ENCODE data around the gene RPL13A. TPM values are rescaled to one million over a fixed set of nuclear protein-coding genes. Genes with fewer than 3 reads are reported as not detected.
"Not testable (repeated sequence)": the region's sequence is repeated elsewhere in the genome, so short reads cannot be mapped to it uniquely, and the experiment has no call there.

Gene RPL13A
- total and polyA plus RNA-seq, 2 of the 4 experiments (the other 2 are of a cell fraction): 1,477 to 2,069 TPM

DNA sequence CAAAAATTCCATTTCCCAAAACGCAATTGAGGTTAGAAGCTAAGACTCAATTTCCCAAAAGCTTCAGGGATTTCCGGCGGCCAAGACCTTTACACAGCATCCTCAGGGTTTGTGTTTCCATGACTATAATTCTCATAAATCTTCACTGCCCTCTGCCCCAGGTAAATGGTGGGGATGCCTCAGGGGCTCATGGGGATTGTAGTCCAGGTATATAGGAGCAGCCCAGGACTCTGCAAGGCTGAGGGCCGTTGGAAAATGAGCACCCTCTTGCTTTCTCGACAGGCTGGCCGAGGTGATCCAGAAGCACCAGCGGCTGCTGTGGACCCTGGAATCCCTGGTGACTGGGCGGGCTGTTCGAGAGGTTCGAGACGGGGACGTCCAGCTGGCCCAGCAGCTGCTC is 28.0 kb upstream of the RPL13A start:
- H2BK120ac ChIP-seq (ENCODE audit: low read depth, low read length): no peak overlapping the region
- no peak for DNase-seq
- BruUV-seq (replicated peaks): no TSS peak
- no peak overlapping the region for H2AFZ ChIP-seq (replicated peaks; ENCODE audit: low read length, poor library complexity)
- POLR2A ChIA-PET (ENCODE audit: unreplicated experiment): no interaction called here
- no peak overlapping the region for H3K27ac ChIP-seq (ENCODE audit: insufficient read depth, low read length)
- H4K20me1 ChIP-seq (ENCODE audit: insufficient read depth, low read length): no peaks in the 10 kb centered on the region
- no peak overlapping the region for H3K4me3 ChIP-seq (ENCODE audit: insufficient read depth, low read depth, low read length)
- H3K18ac ChIP-seq (ENCODE audit: low read depth, low read length): no peak overlapping the region
- CTCF ChIA-PET: no interaction called here
- no peak for ATAC-seq (ENCODE audit: low read depth)
- H4K5ac ChIP-seq (ENCODE audit: low read depth, low read length): no peak overlapping the region
- no peak overlapping the region for H2BK20ac ChIP-seq (ENCODE audit: low read depth, low read length)
- peaks cover 6% of the 10 kb centered on the region for H3K36me3 ChIP-seq (ENCODE audit: control insufficient read depth, insufficient read depth, low read length)
- no peak overlapping the region for H3K14ac ChIP-seq (replicated peaks; ENCODE audit: low read depth, low read length)
- 89% methylated on average over 9 of the region's 12 CpGs; no CpG with 5 or more reads in 1 of the 2 experiments for WGBS, 2 experiments (ENCODE audit: extremely low coverage in 2 of 2, insufficient read length in 1 of 2)
- no peak overlapping the region for H2BK5ac ChIP-seq (ENCODE audit: low read depth, low read length, poor library complexity, severe bottlenecking)
- H2BK15ac ChIP-seq (ENCODE audit: low read depth, low read length): no peak overlapping the region
- TF ChIP-seq CHD1 (IDR thresholded peaks at IDR 0.05; ENCODE audit: low read depth, low read length): no peak
- no peak for TF ChIP-seq MXI1 (IDR thresholded peaks at IDR 0.05; ENCODE audit: borderline replicate concordance, low read depth, low read length)
- dilution Hi-C loops (cut with HindIII; ENCODE audit: low sequenced_read_pairs, unreplicated experiment) (no loop called here), in situ Hi-C loops (cut with MboI; ENCODE audit: low sequenced_read_pairs) (no loop called here), intact Hi-C loops (cut with micrococcal nuclease) (no loop called here)
- H3K4me1 ChIP-seq (ENCODE audit: control insufficient read depth, insufficient read depth, low read length): no peaks in the 10 kb centered on the region
- no peaks in the 10 kb centered on the region for H3K9me3 ChIP-seq (ENCODE audit: control insufficient read depth, insufficient read depth, low read length)
- no peak overlapping the region for H3K9ac ChIP-seq (ENCODE audit: low read depth, low read length)
- peaks cover 2 to 14% of the 10 kb centered on the region in 2 experiments; a peak in 3 of 4 replicates for H3K79me1 ChIP-seq (ENCODE audit: low read depth in 1 of 2, low read length in 2 of 2)
- peak overlapping the region; percentile 24 for H2AK9ac ChIP-seq (replicated peaks; ENCODE audit: low read depth, low read length, poor library complexity)
- no peak overlapping the region for H4K91ac ChIP-seq (ENCODE audit: insufficient read depth, low read depth, low read length)
- H3K23ac ChIP-seq (ENCODE audit: low read depth, low read length): no peak overlapping the region
- H3K4ac ChIP-seq (ENCODE audit: low read depth, low read length): no peak overlapping the region
- no peaks in the 10 kb centered on the region for H3K9me1 ChIP-seq (ENCODE audit: insufficient read depth, low read length)
- H3K27me3 ChIP-seq (ENCODE audit: control insufficient read depth, insufficient read depth, low read length): no peaks in the 10 kb centered on the region
- no peak overlapping the region for H4K8ac ChIP-seq (ENCODE audit: low read depth in 2 of 2, low read length in 2 of 2)
- no peak overlapping the region for H3K4me2 ChIP-seq (ENCODE audit: low read depth, low read length)
- H3K56ac ChIP-seq (ENCODE audit: extremely low read depth, insufficient read depth, low read length): no peak overlapping the region
- H2AK5ac ChIP-seq (ENCODE audit: low read depth, low read length): no peak overlapping the region

DNA sequence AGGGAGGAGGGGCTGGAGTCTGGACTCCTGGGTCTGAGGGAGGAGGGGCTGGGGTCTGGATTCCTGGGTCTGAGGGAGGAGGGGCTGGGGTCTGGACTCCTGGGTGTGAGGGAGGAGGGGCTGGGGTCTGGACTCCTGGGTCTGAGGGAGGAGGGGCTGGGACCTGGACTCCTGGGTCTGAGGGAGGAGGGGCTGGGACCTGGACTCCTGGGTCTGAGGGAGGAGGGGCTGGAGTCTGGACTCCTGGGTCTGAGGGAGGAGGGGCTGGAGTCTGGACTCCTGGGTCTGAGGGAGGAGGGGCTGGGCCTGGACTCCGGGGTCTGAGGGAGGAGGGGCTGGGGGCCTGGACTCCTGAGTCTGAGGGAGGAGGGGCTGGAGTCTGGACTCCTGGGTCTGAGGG is 26.3 kb upstream of the RPL13A start:
- H3K4ac ChIP-seq (ENCODE audit: low read depth, low read length); H4K8ac ChIP-seq (ENCODE audit: low read depth in 2 of 2, low read length in 2 of 2); H3K9me1 ChIP-seq (ENCODE audit: insufficient read depth, low read length); H2AK5ac ChIP-seq (ENCODE audit: low read depth, low read length); DNase-seq; H2AFZ ChIP-seq (replicated peaks; ENCODE audit: low read length, poor library complexity); H3K36me3 ChIP-seq (ENCODE audit: control insufficient read depth, insufficient read depth, low read length); BruUV-seq (replicated peaks); H2BK20ac ChIP-seq (ENCODE audit: low read depth, low read length); H3K4me2 ChIP-seq (ENCODE audit: low read depth, low read length); H4K5ac ChIP-seq (ENCODE audit: low read depth, low read length); CTCF ChIA-PET; H2BK15ac ChIP-seq (ENCODE audit: low read depth, low read length); H3K23ac ChIP-seq (ENCODE audit: low read depth, low read length); in situ Hi-C loops (cut with MboI; ENCODE audit: low sequenced_read_pairs); H3K27ac ChIP-seq (ENCODE audit: insufficient read depth, low read length); H2AK9ac ChIP-seq (replicated peaks; ENCODE audit: low read depth, low read length, poor library complexity); POLR2A ChIA-PET (ENCODE audit: unreplicated experiment); H3K79me1 ChIP-seq (ENCODE audit: low read depth in 1 of 2, low read length in 2 of 2); H2BK5ac ChIP-seq (ENCODE audit: low read depth, low read length, poor library complexity, severe bottlenecking); H3K18ac ChIP-seq (ENCODE audit: low read depth, low read length); H3K56ac ChIP-seq (ENCODE audit: extremely low read depth, insufficient read depth, low read length); H3K9ac ChIP-seq (ENCODE audit: low read depth, low read length); H3K9me3 ChIP-seq (ENCODE audit: control insufficient read depth, insufficient read depth, low read length); H2BK120ac ChIP-seq (ENCODE audit: low read depth, low read length); H3K27me3 ChIP-seq (ENCODE audit: control insufficient read depth, insufficient read depth, low read length); intact Hi-C loops (cut with micrococcal nuclease); H4K20me1 ChIP-seq (ENCODE audit: insufficient read depth, low read length); H3K14ac ChIP-seq (replicated peaks; ENCODE audit: low read depth, low read length); H4K91ac ChIP-seq (ENCODE audit: insufficient read depth, low read depth, low read length); dilution Hi-C loops (cut with HindIII; ENCODE audit: low sequenced_read_pairs, unreplicated experiment); H3K4me3 ChIP-seq (ENCODE audit: insufficient read depth, low read depth, low read length); H3K4me1 ChIP-seq (ENCODE audit: control insufficient read depth, insufficient read depth, low read length); ATAC-seq (ENCODE audit: low read depth): not testable (repeated sequence)
- WGBS, 2 experiments (ENCODE audit: extremely low coverage in 2 of 2, insufficient read length in 1 of 2): no CpG with 5 or more reads among the region's 1 CpG
